ENCODE data around the gene LRP5. TPM values are rescaled to one million over a fixed set of nuclear protein-coding genes. Genes with fewer than 3 reads are reported as not detected.

LRP5 gene
- total RNA-seq, 2 experiments from 2014 or later = 2.0 to 2.9 TPM

GRCh38 chr11:68327586-68328370 is 15.4 kb downstream of the LRP5 start:
- H3K27ac ChIP-seq (ENCODE audit: low read depth in 1 of 2, low read length in 2 of 2) = no peak overlapping the region
- no peaks in the 10 kb centered on the region for H3K27me3 ChIP-seq (ENCODE audit: control insufficient read depth in 1 of 2, insufficient read depth in 2 of 2, low read length in 2 of 2)
- Mint-ChIP-seq H3K4me1 (ENCODE audit: low read depth) (peaks cover 56% of the 10 kb centered on the region), H3K4me3 (peak overlapping the region; percentile 31), H3K27ac (peak overlapping the region; percentile 24), H3K27me3 (no peaks in the 10 kb centered on the region), H3K9me3 (no peaks in the 10 kb centered on the region), H3K36me3 (ENCODE audit: low read depth) (no peaks in the 10 kb centered on the region)
- no peaks in the 10 kb centered on the region for H3K9me3 ChIP-seq (ENCODE audit: control insufficient read depth in 1 of 2, insufficient read depth in 1 of 2, low read length in 2 of 2)
- intact Hi-C loops (cut with DNase I, micrococcal nuclease) = no loop called here
- no peak for TF ChIP-seq CTCF (IDR thresholded peaks at IDR 0.05)
- H3K36me3 ChIP-seq (ENCODE audit: insufficient read depth, low read length) = no peaks in the 10 kb centered on the region
- H3K4me3 ChIP-seq (ENCODE audit: low read length) = no peak overlapping the region
- CTCF ChIA-PET = no interaction called here
- DNase-seq (no peak), ATAC-seq (ENCODE audit: poor library complexity) (no peak)
- POLR2A ChIA-PET = interaction anchor here (0.6 to 1.2 kb wide), 3 partner anchors 10 to 126 kb away, joined by 3 to 6 read pairs (median 3); partner anchors contain the start of gene C11orf24
- peaks cover 59% of the 10 kb centered on the region for H3K4me1 ChIP-seq (ENCODE audit: insufficient read depth, low read length)

- ATAC-seq (ENCODE audit: poor library complexity) = peak; percentile 42
Measured at GRCh38 chr11:68328374-68329091, 16.1 kb downstream of the LRP5 start.

GRCh38 chr11:68329536-68329935 is 17.1 kb downstream of the LRP5 start:
- Mint-ChIP-seq H3K36me3 (ENCODE audit: low read depth) (no peaks in the 10 kb centered on the region), H3K27ac (no peak overlapping the region), H3K9me3 (no peaks in the 10 kb centered on the region), H3K4me1 (ENCODE audit: low read depth) (peaks cover 62% of the 10 kb centered on the region), H3K4me3 (no peak overlapping the region), H3K27me3 (no peaks in the 10 kb centered on the region)
- no peak overlapping the region for H3K4me3 ChIP-seq (ENCODE audit: low read length)
- H3K4me1 ChIP-seq (ENCODE audit: insufficient read depth, low read length) = peaks cover 61% of the 10 kb centered on the region
- H3K27me3 ChIP-seq (ENCODE audit: control insufficient read depth in 1 of 2, insufficient read depth in 2 of 2, low read length in 2 of 2) = no peaks in the 10 kb centered on the region
- ATAC-seq (ENCODE audit: poor library complexity) (no peak), DNase-seq (no peak)
- TF ChIP-seq CTCF (IDR thresholded peaks at IDR 0.05) = no peak
- intact Hi-C loops (cut with DNase I, micrococcal nuclease) = no loop called here
- POLR2A ChIA-PET = no interaction called here
- H3K27ac ChIP-seq (ENCODE audit: low read depth in 1 of 2, low read length in 2 of 2) = no peak overlapping the region
- no peaks in the 10 kb centered on the region for H3K9me3 ChIP-seq (ENCODE audit: control insufficient read depth in 1 of 2, insufficient read depth in 1 of 2, low read length in 2 of 2)
- H3K36me3 ChIP-seq (ENCODE audit: insufficient read depth, low read length) = no peaks in the 10 kb centered on the region
- CTCF ChIA-PET = no interaction called here

More at GRCh38 chr11:68328374-68329091, 16.1 kb downstream of the LRP5 start:
- no peaks in the 10 kb centered on the region for H3K36me3 ChIP-seq (ENCODE audit: insufficient read depth, low read length)
- no peaks in the 10 kb centered on the region for H3K9me3 Mint-ChIP-seq
- no peaks in the 10 kb centered on the region for H3K27me3 ChIP-seq (ENCODE audit: control insufficient read depth in 1 of 2, insufficient read depth in 2 of 2, low read length in 2 of 2)
- H3K27ac ChIP-seq (ENCODE audit: low read depth in 1 of 2, low read length in 2 of 2) = no peak overlapping the region
- H3K4me1 Mint-ChIP-seq (ENCODE audit: low read depth) = peaks cover 62% of the 10 kb centered on the region
- intact Hi-C loops (cut with DNase I, micrococcal nuclease) = no loop called here
- DNase-seq = peak in 3 of 14 experiments; percentile 21 to 49 (median 26)
- TF ChIP-seq CTCF (IDR thresholded peaks at IDR 0.05) = no peak
- POLR2A ChIA-PET = interaction anchor here (1.1 to 1.2 kb wide), 2 partner anchors 9 to 57 kb away, joined by 3 to 6 read pairs; partner anchors contain the start of gene C11orf24
- H3K9me3 ChIP-seq (ENCODE audit: control insufficient read depth in 1 of 2, insufficient read depth in 1 of 2, low read length in 2 of 2) = no peaks in the 10 kb centered on the region
- H3K4me3 ChIP-seq (ENCODE audit: low read length) = no peak overlapping the region
- H3K4me3 Mint-ChIP-seq = peak overlapping the region; percentile 30
- peaks cover 61% of the 10 kb centered on the region for H3K4me1 ChIP-seq (ENCODE audit: insufficient read depth, low read length)
- CTCF ChIA-PET = no interaction called here
- no peaks in the 10 kb centered on the region for H3K27me3 Mint-ChIP-seq
- H3K27ac Mint-ChIP-seq = peak overlapping the region; percentile 24
- H3K36me3 Mint-ChIP-seq (ENCODE audit: low read depth) = no peaks in the 10 kb centered on the region
